HepG2 (cell line): ENCODE measurements around the gene MRPL34. TPM values are rescaled to one million over a fixed set of nuclear protein-coding genes. Genes with fewer than 3 reads are reported as not detected.

Experiments
- ATM ChIP-seq: fragments of 450-650 bp; IDR thresholded peaks from 2 replicates; pipeline ENCODE4 v1.7.1; 2017; ENCODE audit warnings: mild to moderate bottlenecking, borderline replicate concordance
- BRD4 ChIP-seq: sonication (generic); formaldehyde crosslinking; IDR thresholded peaks from 2 replicates; pipeline ENCODE4 v1.4.0; 2020; ENCODE audit warnings: missing genetic modification reagents
- DZIP1 ChIP-seq: sonication (generic); formaldehyde crosslinking; IDR thresholded peaks from 2 replicates; pipeline ENCODE4 v1.5.0; 2020; ENCODE audit warnings: mild to moderate bottlenecking, missing genetic modification reagents
- FOXO4 ChIP-seq: sonication (generic); formaldehyde crosslinking; conservative IDR thresholded peaks from 2 replicates; pipeline ENCODE4 v1.8.1; 2023; ENCODE audit warnings: missing genetic modification reagents
- HNRNPUL1 ChIP-seq: fragments of 200-400 bp; formaldehyde crosslinking; IDR thresholded peaks from 2 replicates; pipeline ENCODE4 v1.6.1; 2017; ENCODE audit warnings: low read depth, mild to moderate bottlenecking, low read length, moderate library complexity
- HOXA5 ChIP-seq: sonication (generic); formaldehyde crosslinking; IDR thresholded peaks from 2 replicates; pipeline ENCODE4 v1.4.0; 2020; ENCODE audit warnings: missing genetic modification reagents
- IRX3 ChIP-seq: sonication (generic); formaldehyde crosslinking; IDR thresholded peaks from 2 replicates; pipeline ENCODE4 v1.8.1; 2023; ENCODE audit warnings: mild to moderate bottlenecking, low read depth, missing genetic modification reagents, borderline replicate concordance
- KDM4B ChIP-seq: sonication (generic); formaldehyde crosslinking; IDR thresholded peaks from 2 replicates; pipeline ENCODE4 v1.4.0; 2020; ENCODE audit warnings: missing genetic modification reagents
- NFYC ChIP-seq: IDR thresholded peaks from 2 replicates; pipeline ENCODE4 v1.6.1; 2016; ENCODE audit warnings: missing genetic modification reagents, missing compliant biosample characterization
- SIX1 ChIP-seq: sonication (generic); formaldehyde crosslinking; IDR thresholded peaks from 2 replicates; pipeline ENCODE4 v1.4.0; 2020; ENCODE audit warnings: missing genetic modification reagents, borderline replicate concordance
- ZBTB34 ChIP-seq: sonication (generic); formaldehyde crosslinking; IDR thresholded peaks from 2 replicates; pipeline ENCODE4 v1.8.0; 2022; ENCODE audit warnings: mild to moderate bottlenecking, missing genetic modification reagents
- ZNF124 ChIP-seq: sonication (generic); formaldehyde crosslinking; IDR thresholded peaks from 2 replicates; pipeline ENCODE4 v1.4.0; 2020; ENCODE audit warnings: missing genetic modification reagents
- ZNF234 ChIP-seq: sonication (generic); formaldehyde crosslinking; conservative IDR thresholded peaks from 2 replicates; pipeline ENCODE4 v1.5.1; 2020; ENCODE audit warnings: mild to moderate bottlenecking, missing genetic modification reagents
- ZNF24 ChIP-seq: fragments of 450-650 bp; IDR thresholded peaks from 2 replicates; pipeline ENCODE4 v1.6.1; 2017; ENCODE audit warnings: antibody characterized with exemption, mild to moderate bottlenecking
- ZNF383 ChIP-seq: sonication (generic); formaldehyde crosslinking; IDR thresholded peaks from 2 replicates; pipeline ENCODE4 v1.4.0; 2020; ENCODE audit warnings: missing genetic modification reagents, mild to moderate bottlenecking, borderline replicate concordance
- ZNF746 ChIP-seq: sonication (generic); formaldehyde crosslinking; IDR thresholded peaks from 2 replicates; pipeline ENCODE4 v1.8.0; 2022; ENCODE audit warnings: mild to moderate bottlenecking, missing genetic modification reagents
- polyA plus RNA-seq, 8 experiments: library from polyadenylated mRNA; depleted of rRNA in 3 of 8; stranded (reverse) in 7 of 8; unstranded in 1 of 8; fragments of >200 nt; fragmentation: Illumina TruSeq in 4 of 8; extraction: Trizol in 4 of 8; gene quantifications; 2 replicates each; pipeline versions ENCODE4 v1.2.1 to v1.2.3, GENCODE V29; 2011 to 2016; ENCODE audit warnings: low read depth in 4 of 8, missing spikeins in 1 of 8, mixed read lengths in 1 of 8; ENCODE audit not compliant: insufficient read depth in 1 of 8
- total RNA-seq, 5 experiments: library from RNA; depleted of rRNA; stranded (reverse); fragments of >200 nt; fragmentation: Illumina TruSeq; extraction: Trizol; gene quantifications; 2 replicates each; pipeline ENCODE4 v1.2.3, GENCODE V29; 2016; ENCODE audit warnings: low read depth in 1 of 5

The MRPL34 gene
- total and polyA plus RNA-seq, 2 of the 13 experiments (the other 11 are each of a cell fraction or from before 2014, with no cell fraction given) = 74.0 to 77.3 TPM

GRCh38 chr19:17309198-17309964 lies 3.7 kb downstream of the MRPL34 start, which contains the start of gene DDA1 (continued):
- TF ChIP-seq ZBTB34 (no peak), ZNF383 (CRISPR knock-in tag) (no peak), ZNF24 (no peak), DZIP1 (CRISPR knock-in tag) (no peak), SIX1 (no peak), ATM (no peak), ZNF124 (CRISPR knock-in tag) (no peak), ZNF746 (CRISPR knock-in tag) (no peak), HNRNPUL1 (no peak), KDM4B (CRISPR knock-in tag) (no peak), IRX3 (CRISPR knock-in tag) (no peak), FOXO4 (peak; percentile 97), ZNF234 (CRISPR knock-in tag) (no peak), NFYC (CRISPR knock-in tag) (peak; percentile 99), HOXA5 (CRISPR knock-in tag) (peak; percentile 61; the same call in 1 of the 2 replicates), BRD4 (CRISPR knock-in tag) (no peak)
